HEK293 (cell line): ENCODE results near the gene AGAP1.

ENCODE experiments used
- ATF2 ChIP-seq: fragments of 450-650 bp; formaldehyde crosslinking; IDR thresholded peaks from 2 replicates; pipeline ENCODE4 v1.5.1; 2016; ENCODE audit warnings: missing biosample characterization, missing genetic modification characterization, low read depth
- CTCF ChIP-seq: fragments of 450-650 bp; formaldehyde crosslinking; IDR thresholded peaks from 2 replicates; pipeline ENCODE4 v1.5.1; 2016; ENCODE audit warnings: missing biosample characterization, missing genetic modification characterization
- ZNF18 ChIP-seq: fragments of 450-650 bp; formaldehyde crosslinking; IDR thresholded peaks from 2 replicates; pipeline ENCODE4 v1.5.1; 2016; ENCODE audit warnings: missing biosample characterization, missing genetic modification characterization
- ZNF501 ChIP-seq: fragments of 450-650 bp; formaldehyde crosslinking; IDR thresholded peaks from 2 replicates; pipeline ENCODE4 v1.5.1; 2016; ENCODE audit warnings: missing biosample characterization, missing genetic modification characterization
- ZNF792 ChIP-seq: fragments of 450-650 bp; formaldehyde crosslinking; IDR thresholded peaks from 2 replicates; pipeline ENCODE4 v1.5.1; 2016; ENCODE audit warnings: missing biosample characterization, missing genetic modification characterization

- TF ChIP-seq CTCF (tag by site-specific recombination), result no peak
- no peak for TF ChIP-seq ZNF792 (tag by site-specific recombination)
- TF ChIP-seq ZNF501, result no peak
- no peak for TF ChIP-seq ZNF18
- no peak for TF ChIP-seq ATF2
These were observed 117.5 kb downstream of the AGAP1 start for GRCh38 chr2:235611349-235611748.
